Measurements from ENCODE around the gene SSBP4. TPM values are rescaled to one million over a fixed set of nuclear protein-coding genes. Genes with fewer than 3 reads are reported as not detected.

The SSBP4 gene
- total and polyA plus RNA-seq, 9 of the 15 experiments (the other 6 are each of a cell fraction or from before 2014, with no cell fraction given) = 1.1 to 189 (median 39.0) TPM

DNA sequence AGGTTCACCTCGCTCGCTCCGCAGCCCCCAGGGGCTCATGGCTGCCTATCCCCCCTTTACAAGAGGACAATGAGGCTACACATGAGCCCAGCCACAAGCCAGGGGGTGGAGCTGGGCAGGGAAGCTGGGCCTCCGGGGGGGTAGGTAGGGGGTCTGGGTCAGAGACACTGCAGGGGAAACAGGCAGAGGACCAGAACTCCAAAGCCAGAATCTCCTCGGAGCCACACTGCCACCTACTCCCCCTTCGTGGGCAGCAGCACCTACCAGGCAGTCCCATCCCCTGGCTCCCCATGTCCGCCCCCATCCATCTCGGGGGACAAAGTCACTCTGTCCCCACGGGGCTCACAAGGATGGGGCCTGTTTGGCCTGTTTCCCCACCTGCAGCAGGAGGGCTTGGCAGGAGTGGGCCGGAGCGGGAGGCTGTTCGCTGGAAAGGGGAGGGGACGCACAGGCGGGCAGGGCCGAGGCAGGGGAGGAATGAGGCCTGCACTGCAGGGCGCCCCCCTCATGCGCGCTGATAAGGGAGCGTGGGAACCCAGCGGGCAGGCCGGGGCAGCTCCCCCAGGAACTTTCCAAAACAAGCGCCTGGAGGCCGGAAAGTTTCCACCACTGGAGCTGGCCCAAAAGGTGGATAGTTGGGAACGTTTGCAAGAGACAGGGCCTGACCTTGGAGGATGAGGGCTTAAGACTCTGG lies 19.3 kb downstream of the SSBP4 start:
- Histone ChIP-seq H3K4me2 (ENCODE audit: insufficient read depth, low read length) (peak overlapping the region; percentile 88), H3K79me2 (ENCODE audit: control insufficient read depth, insufficient read depth, low read length) (peaks cover 44% of the 10 kb centered on the region), H3K9ac (ENCODE audit: insufficient read depth in 1 of 2, low read depth in 2 of 2, low read length in 2 of 2) (peak overlapping the region; percentile 59 to 97), H2AFZ (ENCODE audit: low read depth, low read length) (peak overlapping the region; percentile 80), H3K27me3 (ENCODE audit: control insufficient read depth in 2 of 2, insufficient read depth in 2 of 2, low read length in 2 of 2) (no peaks in the 10 kb centered on the region), H3K27ac (ENCODE audit: extremely low read depth, low read depth, low read length) (peak overlapping the region; percentile 94), H3K36me3 (ENCODE audit: control insufficient read depth, insufficient read depth, low read length) (peaks cover 35% of the 10 kb centered on the region), H3K4me3 (peak overlapping the region; percentile 77), H4K20me1 (replicated peaks; ENCODE audit: control insufficient read depth, insufficient read depth, low read length) (peaks cover 13% of the 10 kb centered on the region), H3K4me1 (replicated peaks in 1 of 2; ENCODE audit: control insufficient read depth in 2 of 2, insufficient read depth in 2 of 2, low read length in 2 of 2) (peaks cover 42 to 94% of the 10 kb centered on the region in 2 experiments), H3K9me1 (ENCODE audit: control insufficient read depth, insufficient read depth, low read length) (peaks cover 11% of the 10 kb centered on the region), H3K9me3 (replicated peaks; ENCODE audit: control insufficient read depth, insufficient read depth, low read depth, low read length) (no peaks in the 10 kb centered on the region)
- in situ Hi-C loops (cut with MboI) (no loop called here), intact Hi-C loops (cut with micrococcal nuclease) (no loop called here)
- CTCF ChIA-PET (ENCODE audit: low intra/inter-chr PET ratio) = no interaction called here
- peak; percentile 74 to 91 (median 81) for DNase-seq (ENCODE audit: extremely low read depth in 1 of 4, low spot score in 3 of 4)
- no TSS peak for BruUV-seq (replicated peaks)
- peak; percentile 55 for FAIRE-seq
- peak; percentile 32 for ATAC-seq
- POLR2A ChIA-PET = interaction anchor here (0.6 to 1.1 kb wide), 4 partner anchors 16 to 113 kb away, joined by 3 to 5 read pairs (median 3); partner anchors contain the start of gene SSBP4
- 4% methylated on average over 22 of the region's 24 CpGs for WGBS (ENCODE audit: insufficient coverage, low coverage, missing lambda C conversion rate)
- TF ChIP-seq TRIM24 (IDR thresholded peaks at IDR 0.05) (peak in 1 of 2 experiments; percentile 44; a peak in 1 of 4 replicates), LCOR (CRISPR knock-in tag; IDR thresholded peaks at IDR 0.05) (0 out of 2 replicates have a peak, but pooled peaks have one; percentile 29), NCOR1 (IDR thresholded peaks at IDR 0.05) (peak; percentile 78), FIP1L1 (IDR thresholded peaks at IDR 0.05; ENCODE audit: low read depth, low read length, poor library complexity, severe bottlenecking) (peak; percentile 39), SMAD3 (CRISPR knock-in tag; conservative IDR thresholded peaks at IDR 0.05) (0 out of 2 replicates have a peak, but pooled peaks have one; percentile 5), YY1 (IDR thresholded peaks at IDR 0.05; ENCODE audit: borderline replicate concordance in 1 of 3, control insufficient read depth in 1 of 3, extremely low read depth in 1 of 3, insufficient read depth in 3 of 3, insufficient read length in 1 of 3, insufficient replicate concordance in 2 of 3, low read depth in 1 of 3, low read length in 2 of 3) (peak in 2 of 3 experiments; percentile 7 to 16), JUNB (CRISPR knock-in tag; conservative IDR thresholded peaks at IDR 0.05) (no peak), TEAD1 (CRISPR knock-in tag; IDR thresholded peaks at IDR 0.05) (peak in 1 of 2 experiments; percentile 7; a peak in 3 of 4 replicates), MYC (IDR thresholded peaks at IDR 0.05; ENCODE audit: low read depth, low read length) (peak; percentile 76), MYC (CRISPR knock-in tag; IDR thresholded peaks at IDR 0.05; ENCODE audit: borderline replicate concordance, low read depth) (peak; percentile 35; the same call in 1 of the 2 replicates)
- TF ChIP-seq, protein P1, sequence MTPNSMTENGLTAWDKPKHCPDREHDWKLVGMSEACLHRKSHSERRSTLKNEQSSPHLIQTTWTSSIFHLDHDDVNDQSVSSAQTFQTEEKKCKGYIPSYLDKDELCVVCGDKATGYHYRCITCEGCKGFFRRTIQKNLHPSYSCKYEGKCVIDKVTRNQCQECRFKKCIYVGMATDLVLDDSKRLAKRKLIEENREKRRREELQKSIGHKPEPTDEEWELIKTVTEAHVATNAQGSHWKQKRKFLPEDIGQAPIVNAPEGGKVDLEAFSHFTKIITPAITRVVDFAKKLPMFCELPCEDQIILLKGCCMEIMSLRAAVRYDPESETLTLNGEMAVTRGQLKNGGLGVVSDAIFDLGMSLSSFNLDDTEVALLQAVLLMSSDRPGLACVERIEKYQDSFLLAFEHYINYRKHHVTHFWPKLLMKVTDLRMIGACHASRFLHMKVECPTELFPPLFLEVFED (CRISPR knock-in tag; conservative IDR thresholded peaks at IDR 0.05) = 0 out of 2 replicates have a peak, but pooled peaks have one; percentile 34
- TF ChIP-seq, protein P2, sequence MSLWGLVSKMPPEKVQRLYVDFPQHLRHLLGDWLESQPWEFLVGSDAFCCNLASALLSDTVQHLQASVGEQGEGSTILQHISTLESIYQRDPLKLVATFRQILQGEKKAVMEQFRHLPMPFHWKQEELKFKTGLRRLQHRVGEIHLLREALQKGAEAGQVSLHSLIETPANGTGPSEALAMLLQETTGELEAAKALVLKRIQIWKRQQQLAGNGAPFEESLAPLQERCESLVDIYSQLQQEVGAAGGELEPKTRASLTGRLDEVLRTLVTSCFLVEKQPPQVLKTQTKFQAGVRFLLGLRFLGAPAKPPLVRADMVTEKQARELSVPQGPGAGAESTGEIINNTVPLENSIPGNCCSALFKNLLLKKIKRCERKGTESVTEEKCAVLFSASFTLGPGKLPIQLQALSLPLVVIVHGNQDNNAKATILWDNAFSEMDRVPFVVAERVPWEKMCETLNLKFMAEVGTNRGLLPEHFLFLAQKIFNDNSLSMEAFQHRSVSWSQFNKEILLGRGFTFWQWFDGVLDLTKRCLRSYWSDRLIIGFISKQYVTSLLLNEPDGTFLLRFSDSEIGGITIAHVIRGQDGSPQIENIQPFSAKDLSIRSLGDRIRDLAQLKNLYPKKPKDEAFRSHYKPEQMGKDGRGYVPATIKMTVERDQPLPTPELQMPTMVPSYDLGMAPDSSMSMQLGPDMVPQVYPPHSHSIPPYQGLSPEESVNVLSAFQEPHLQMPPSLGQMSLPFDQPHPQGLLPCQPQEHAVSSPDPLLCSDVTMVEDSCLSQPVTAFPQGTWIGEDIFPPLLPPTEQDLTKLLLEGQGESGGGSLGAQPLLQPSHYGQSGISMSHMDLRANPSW (CRISPR knock-in tag; IDR thresholded peaks at IDR 0.05) = 0 out of 2 replicates have a peak, but pooled peaks have one; percentile 81
- TF ChIP-seq, protein P3, sequence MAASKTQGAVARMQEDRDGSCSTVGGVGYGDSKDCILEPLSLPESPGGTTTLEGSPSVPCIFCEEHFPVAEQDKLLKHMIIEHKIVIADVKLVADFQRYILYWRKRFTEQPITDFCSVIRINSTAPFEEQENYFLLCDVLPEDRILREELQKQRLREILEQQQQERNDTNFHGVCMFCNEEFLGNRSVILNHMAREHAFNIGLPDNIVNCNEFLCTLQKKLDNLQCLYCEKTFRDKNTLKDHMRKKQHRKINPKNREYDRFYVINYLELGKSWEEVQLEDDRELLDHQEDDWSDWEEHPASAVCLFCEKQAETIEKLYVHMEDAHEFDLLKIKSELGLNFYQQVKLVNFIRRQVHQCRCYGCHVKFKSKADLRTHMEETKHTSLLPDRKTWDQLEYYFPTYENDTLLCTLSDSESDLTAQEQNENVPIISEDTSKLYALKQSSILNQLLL (CRISPR knock-in tag; IDR thresholded peaks at IDR 0.05; ENCODE audit: borderline replicate concordance) = no peak

All from K562 (cell line).